Panc1 (cell line): Measurements from ENCODE around the gene EARS2.

ENCODE experiments used
- POLR2AphosphoS5 ChIP-seq: IDR thresholded peaks from 2 replicates; pipeline ENCODE4 v1.6.1; 2012; ENCODE audit warnings: mild to moderate bottlenecking, low read depth, low read length, moderate library complexity
- TCF7L2 ChIP-seq: IDR thresholded peaks from 2 replicates; pipeline ENCODE4 v1.6.1; 2011; ENCODE audit warnings: mild to moderate bottlenecking, low read depth, low read length, inconsistent platforms
- TF ChIP-seq, protein P1 (sequence below), 2 experiments: IDR thresholded peaks; 2 replicates each; pipeline ENCODE4 v1.6.1; 2011 to 2012; ENCODE audit warnings: low read depth in 2 of 2, control low read depth in 1 of 2, low read length in 1 of 2, mild to moderate bottlenecking in 1 of 2, moderate library complexity in 1 of 2; ENCODE audit not compliant: insufficient read depth in 1 of 2
- TF ChIP-seq, protein P2 (sequence below): fragments of 450-650 bp; IDR thresholded peaks from 2 replicates; pipeline ENCODE4 v1.5.1; 2017; ENCODE audit warnings: mild to moderate bottlenecking

DNA sequence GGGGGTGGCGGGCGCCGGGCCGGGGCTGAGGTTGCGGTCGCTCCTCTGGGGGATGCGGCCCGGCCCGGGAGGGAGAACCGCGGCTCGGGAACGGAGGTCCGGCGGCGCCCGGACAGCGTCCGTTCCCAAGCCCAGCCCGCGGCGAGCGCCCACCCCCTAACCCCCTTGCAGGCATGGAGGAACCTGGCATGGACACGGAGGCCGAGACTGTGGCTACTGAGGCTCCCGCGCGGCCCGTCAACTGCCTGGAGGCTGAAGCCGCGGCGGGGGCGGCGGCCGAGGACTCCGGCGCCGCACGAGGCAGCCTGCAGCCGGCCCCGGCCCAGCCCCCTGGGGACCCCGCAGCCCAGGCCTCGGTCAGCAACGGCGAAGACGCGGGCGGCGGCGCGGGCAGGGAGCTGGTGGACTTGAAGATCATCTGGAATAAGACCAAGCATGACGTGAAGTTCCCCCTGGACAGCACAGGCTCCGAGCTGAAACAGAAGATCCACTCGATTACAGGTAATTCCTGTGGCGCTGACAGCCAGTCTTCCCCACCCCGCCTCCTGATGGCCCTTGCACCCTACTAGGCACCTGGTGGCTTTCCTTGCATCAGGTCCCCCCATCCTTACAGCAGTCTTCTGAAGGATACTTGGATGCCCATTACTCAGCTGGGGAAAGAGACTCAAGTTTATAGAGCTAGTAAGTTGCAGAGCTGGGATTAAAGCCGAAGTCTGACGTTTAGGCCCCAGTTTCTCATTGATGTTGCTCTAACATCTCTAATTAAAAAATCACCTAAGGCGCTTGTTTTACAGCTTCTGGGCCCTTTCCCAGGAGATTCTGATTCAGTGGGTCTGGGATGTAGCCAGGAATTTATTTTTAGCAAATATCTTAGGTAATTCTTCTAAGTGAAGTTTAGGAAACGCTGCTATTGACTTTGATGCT lies 891 bp upstream of the EARS2 start:
- TF ChIP-seq, protein P1, sequence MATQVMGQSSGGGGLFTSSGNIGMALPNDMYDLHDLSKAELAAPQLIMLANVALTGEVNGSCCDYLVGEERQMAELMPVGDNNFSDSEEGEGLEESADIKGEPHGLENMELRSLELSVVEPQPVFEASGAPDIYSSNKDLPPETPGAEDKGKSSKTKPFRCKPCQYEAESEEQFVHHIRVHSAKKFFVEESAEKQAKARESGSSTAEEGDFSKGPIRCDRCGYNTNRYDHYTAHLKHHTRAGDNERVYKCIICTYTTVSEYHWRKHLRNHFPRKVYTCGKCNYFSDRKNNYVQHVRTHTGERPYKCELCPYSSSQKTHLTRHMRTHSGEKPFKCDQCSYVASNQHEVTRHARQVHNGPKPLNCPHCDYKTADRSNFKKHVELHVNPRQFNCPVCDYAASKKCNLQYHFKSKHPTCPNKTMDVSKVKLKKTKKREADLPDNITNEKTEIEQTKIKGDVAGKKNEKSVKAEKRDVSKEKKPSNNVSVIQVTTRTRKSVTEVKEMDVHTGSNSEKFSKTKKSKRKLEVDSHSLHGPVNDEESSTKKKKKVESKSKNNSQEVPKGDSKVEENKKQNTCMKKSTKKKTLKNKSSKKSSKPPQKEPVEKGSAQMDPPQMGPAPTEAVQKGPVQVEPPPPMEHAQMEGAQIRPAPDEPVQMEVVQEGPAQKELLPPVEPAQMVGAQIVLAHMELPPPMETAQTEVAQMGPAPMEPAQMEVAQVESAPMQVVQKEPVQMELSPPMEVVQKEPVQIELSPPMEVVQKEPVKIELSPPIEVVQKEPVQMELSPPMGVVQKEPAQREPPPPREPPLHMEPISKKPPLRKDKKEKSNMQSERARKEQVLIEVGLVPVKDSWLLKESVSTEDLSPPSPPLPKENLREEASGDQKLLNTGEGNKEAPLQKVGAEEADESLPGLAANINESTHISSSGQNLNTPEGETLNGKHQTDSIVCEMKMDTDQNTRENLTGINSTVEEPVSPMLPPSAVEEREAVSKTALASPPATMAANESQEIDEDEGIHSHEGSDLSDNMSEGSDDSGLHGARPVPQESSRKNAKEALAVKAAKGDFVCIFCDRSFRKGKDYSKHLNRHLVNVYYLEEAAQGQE (IDR thresholded peaks at IDR 0.05; ENCODE audit: insufficient read depth in 1 of 2, low read depth in 2 of 2, low read length in 1 of 2), result no peak
- TF ChIP-seq, protein P2, sequence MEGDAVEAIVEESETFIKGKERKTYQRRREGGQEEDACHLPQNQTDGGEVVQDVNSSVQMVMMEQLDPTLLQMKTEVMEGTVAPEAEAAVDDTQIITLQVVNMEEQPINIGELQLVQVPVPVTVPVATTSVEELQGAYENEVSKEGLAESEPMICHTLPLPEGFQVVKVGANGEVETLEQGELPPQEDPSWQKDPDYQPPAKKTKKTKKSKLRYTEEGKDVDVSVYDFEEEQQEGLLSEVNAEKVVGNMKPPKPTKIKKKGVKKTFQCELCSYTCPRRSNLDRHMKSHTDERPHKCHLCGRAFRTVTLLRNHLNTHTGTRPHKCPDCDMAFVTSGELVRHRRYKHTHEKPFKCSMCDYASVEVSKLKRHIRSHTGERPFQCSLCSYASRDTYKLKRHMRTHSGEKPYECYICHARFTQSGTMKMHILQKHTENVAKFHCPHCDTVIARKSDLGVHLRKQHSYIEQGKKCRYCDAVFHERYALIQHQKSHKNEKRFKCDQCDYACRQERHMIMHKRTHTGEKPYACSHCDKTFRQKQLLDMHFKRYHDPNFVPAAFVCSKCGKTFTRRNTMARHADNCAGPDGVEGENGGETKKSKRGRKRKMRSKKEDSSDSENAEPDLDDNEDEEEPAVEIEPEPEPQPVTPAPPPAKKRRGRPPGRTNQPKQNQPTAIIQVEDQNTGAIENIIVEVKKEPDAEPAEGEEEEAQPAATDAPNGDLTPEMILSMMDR, result no peak
- TF ChIP-seq POLR2AphosphoS5 (no peak), TCF7L2 (no peak)
